ENCODE measurements around the gene TSHZ2. TPM values are rescaled to one million over a fixed set of nuclear protein-coding genes. Genes with fewer than 3 reads are reported as not detected.

The TSHZ2 gene
- total RNA-seq, 1 donor from 2014 or later: 1.6 TPM

DNA sequence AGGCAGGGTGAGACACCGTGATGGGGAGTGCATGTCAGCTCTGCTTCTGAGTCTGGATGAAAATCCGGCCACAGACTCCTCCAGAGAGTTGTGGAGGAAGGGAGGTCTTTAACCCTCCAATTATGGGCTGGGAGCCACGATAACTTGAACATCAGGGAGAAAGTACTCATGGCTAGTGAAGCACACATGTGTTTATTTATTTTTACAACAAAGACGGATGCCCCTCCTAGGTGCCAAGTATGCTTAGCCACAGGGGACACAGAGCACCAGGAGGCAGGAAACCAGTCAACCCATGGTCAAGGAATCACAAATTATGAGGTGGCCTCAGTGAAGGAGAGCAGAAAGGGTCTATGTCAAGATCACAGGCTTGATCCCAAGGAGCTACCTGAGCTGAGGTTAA lies 567.4 kb downstream of the TSHZ2 start:
- Histone ChIP-seq H3K36me3 (ENCODE audit: control insufficient read depth, insufficient read depth, low read length) (no peaks in the 10 kb centered on the region), H3K27me3 (ENCODE audit: control insufficient read depth, insufficient read depth, low read length) (no peaks in the 10 kb centered on the region), H3K4me3 (ENCODE audit: low read depth, low read length) (no peak overlapping the region)
- DNase-seq (ENCODE audit: low read depth) (no peak), FAIRE-seq (no peak)
- TF ChIP-seq, protein P1, sequence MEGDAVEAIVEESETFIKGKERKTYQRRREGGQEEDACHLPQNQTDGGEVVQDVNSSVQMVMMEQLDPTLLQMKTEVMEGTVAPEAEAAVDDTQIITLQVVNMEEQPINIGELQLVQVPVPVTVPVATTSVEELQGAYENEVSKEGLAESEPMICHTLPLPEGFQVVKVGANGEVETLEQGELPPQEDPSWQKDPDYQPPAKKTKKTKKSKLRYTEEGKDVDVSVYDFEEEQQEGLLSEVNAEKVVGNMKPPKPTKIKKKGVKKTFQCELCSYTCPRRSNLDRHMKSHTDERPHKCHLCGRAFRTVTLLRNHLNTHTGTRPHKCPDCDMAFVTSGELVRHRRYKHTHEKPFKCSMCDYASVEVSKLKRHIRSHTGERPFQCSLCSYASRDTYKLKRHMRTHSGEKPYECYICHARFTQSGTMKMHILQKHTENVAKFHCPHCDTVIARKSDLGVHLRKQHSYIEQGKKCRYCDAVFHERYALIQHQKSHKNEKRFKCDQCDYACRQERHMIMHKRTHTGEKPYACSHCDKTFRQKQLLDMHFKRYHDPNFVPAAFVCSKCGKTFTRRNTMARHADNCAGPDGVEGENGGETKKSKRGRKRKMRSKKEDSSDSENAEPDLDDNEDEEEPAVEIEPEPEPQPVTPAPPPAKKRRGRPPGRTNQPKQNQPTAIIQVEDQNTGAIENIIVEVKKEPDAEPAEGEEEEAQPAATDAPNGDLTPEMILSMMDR (IDR thresholded peaks at IDR 0.05; ENCODE audit: insufficient read depth, low read length, severe bottlenecking): no peak
